Measurements from ENCODE around the gene ATP2A3. TPM values are rescaled to one million over a fixed set of nuclear protein-coding genes. Genes with fewer than 3 reads are reported as not detected.

Gene ATP2A3
- polyA plus RNA-seq, 3 donors: 6.9 to 46.5 (median 9.5) TPM

- Mint-ChIP-seq H3K27ac (no peak overlapping the region), H3K27me3 (ENCODE audit: low read depth in 3 of 3) (peaks cover 13 to 24% (median 13%) of the 10 kb centered on the region in 3 donors), H3K9me3 (peaks cover 11 to 24% (median 18%) of the 10 kb centered on the region in 7 donors), H3K4me1 (peaks cover 23% of the 10 kb centered on the region), H3K4me3 (no peak overlapping the region), H3K36me3 (no peaks in the 10 kb centered on the region)
- DNase-seq: no peak
- Histone ChIP-seq H3K27ac (ENCODE audit: low read depth in 1 of 2, low read length in 2 of 2) (no peak overlapping the region), H3K4me2 (replicated peaks; ENCODE audit: extremely low read depth, low read length, poor library complexity, severe bottlenecking) (no peak overlapping the region), H3K27me3 (ENCODE audit: control insufficient read depth in 2 of 2, insufficient read depth in 2 of 2, low read length in 2 of 2) (peaks cover 0 to 4% of the 10 kb centered on the region in 2 donors), H3K4me1 (ENCODE audit: control insufficient read depth in 1 of 2, insufficient read depth in 2 of 2, low read length in 2 of 2) (peaks cover 20 to 23% of the 10 kb centered on the region in 2 donors), H3K79me2 (ENCODE audit: insufficient read depth, low read length) (no peaks in the 10 kb centered on the region), H2AFZ (ENCODE audit: insufficient read depth, low read depth, low read length, poor library complexity, severe bottlenecking) (no peak overlapping the region), H4K20me1 (ENCODE audit: insufficient read depth, low read length) (no peaks in the 10 kb centered on the region), H3K9me3 (replicated peaks in 1 of 2; ENCODE audit: control insufficient read depth in 1 of 2, insufficient read depth in 1 of 2, low read length in 2 of 2) (peaks cover 6 to 15% of the 10 kb centered on the region in 2 donors), H3K4me3 (replicated peaks in 1 of 3; ENCODE audit: low read depth in 2 of 3, low read length in 3 of 3) (no peak overlapping the region), H3K36me3 (replicated peaks in 1 of 2; ENCODE audit: control insufficient read depth in 1 of 2, insufficient read depth in 2 of 2, low read length in 2 of 2) (no peaks in the 10 kb centered on the region), H3K9ac (ENCODE audit: insufficient read depth, low read length, poor library complexity, severe bottlenecking) (no peak overlapping the region)
- intact Hi-C loops (cut with micrococcal nuclease): no loop called here
- 51% methylated on average over 14 of the region's 17 CpGs for WGBS (ENCODE audit: insufficient coverage)
- TF ChIP-seq CTCF (IDR thresholded peaks at IDR 0.05): no peak
Measured at GRCh38 chr17:3976675-3977171, 12.5 kb upstream of the ATP2A3 start.

GRCh38 chr17:3974980-3975379, 10.7 kb upstream of the ATP2A3 start:
- Mint-ChIP-seq H3K4me1 (peaks cover 23% of the 10 kb centered on the region), H3K36me3 (no peaks in the 10 kb centered on the region), H3K9me3 (peaks cover 11 to 24% (median 18%) of the 10 kb centered on the region in 7 donors), H3K27me3 (ENCODE audit: low read depth in 3 of 3) (peaks cover 13 to 34% (median 15%) of the 10 kb centered on the region in 3 donors), H3K4me3 (no peak overlapping the region), H3K27ac (no peak overlapping the region)
- no peaks in the 10 kb centered on the region for H4K20me1 ChIP-seq (ENCODE audit: insufficient read depth, low read length)
- no peaks in the 10 kb centered on the region for H3K36me3 ChIP-seq (replicated peaks in 1 of 2; ENCODE audit: control insufficient read depth in 1 of 2, insufficient read depth in 2 of 2, low read length in 2 of 2)
- peaks cover 6 to 15% of the 10 kb centered on the region in 2 donors for H3K9me3 ChIP-seq (replicated peaks in 1 of 2; ENCODE audit: control insufficient read depth in 1 of 2, insufficient read depth in 1 of 2, low read length in 2 of 2)
- WGBS (ENCODE audit: insufficient coverage): 95% methylated on average over 2 of the region's 9 CpGs
- no peak overlapping the region for H2AFZ ChIP-seq (ENCODE audit: insufficient read depth, low read depth, low read length, poor library complexity, severe bottlenecking)
- H3K9ac ChIP-seq (ENCODE audit: insufficient read depth, low read length, poor library complexity, severe bottlenecking): no peak overlapping the region
- H3K27me3 ChIP-seq (ENCODE audit: control insufficient read depth in 2 of 2, insufficient read depth in 2 of 2, low read length in 2 of 2): peaks cover 0 to 4% of the 10 kb centered on the region in 2 donors
- TF ChIP-seq CTCF (IDR thresholded peaks at IDR 0.05): no peak
- no peaks in the 10 kb centered on the region for H3K79me2 ChIP-seq (ENCODE audit: insufficient read depth, low read length)
- H3K27ac ChIP-seq (ENCODE audit: low read depth in 1 of 2, low read length in 2 of 2): no peak overlapping the region
- H3K4me3 ChIP-seq (replicated peaks in 1 of 3; ENCODE audit: low read depth in 2 of 3, low read length in 3 of 3): no peak overlapping the region
- intact Hi-C loops (cut with micrococcal nuclease): no loop called here
- no peak for DNase-seq
- peaks cover 20 to 23% of the 10 kb centered on the region in 2 donors for H3K4me1 ChIP-seq (ENCODE audit: control insufficient read depth in 1 of 2, insufficient read depth in 2 of 2, low read length in 2 of 2)
- H3K4me2 ChIP-seq (replicated peaks; ENCODE audit: extremely low read depth, low read length, poor library complexity, severe bottlenecking): no peak overlapping the region

Data from CD14-positive monocyte (primary cell).